ENCODE results near the gene CUL5. TPM values are rescaled to one million over a fixed set of nuclear protein-coding genes. Genes with fewer than 3 reads are reported as not detected.

Gene CUL5
- total RNA-seq, 1 experiment from 2014 or later: 34.3 TPM

GRCh38 chr11:108062336-108062735, 53.6 kb downstream of the CUL5 start:
- CTCF ChIA-PET: no interaction called here

GRCh38 chr11:108063410-108063809, 54.7 kb downstream of the CUL5 start:
- no peak for TF ChIP-seq EZH2 (IDR thresholded peaks at IDR 0.05; ENCODE audit: low read depth)
- no peak for TF ChIP-seq CTCF (conservative IDR thresholded peaks at IDR 0.05)
- no TSS peak for BruUV-seq (replicated peaks)
- CTCF ChIA-PET: no interaction called here
- Histone ChIP-seq H3K79me2 (ENCODE audit: low read depth) (no peaks in the 10 kb centered on the region), H3K36me3 (ENCODE audit: low read depth) (peaks cover 13% of the 10 kb centered on the region; the same call in 1 of the 2 replicates), H3K9me2 (ENCODE audit: insufficient read depth) (no peaks in the 10 kb centered on the region), H3K4me3 (no peak overlapping the region), H3K27ac (no peak overlapping the region), H2AFZ (no peak overlapping the region), H3K4me1 (replicated peaks; ENCODE audit: insufficient read depth) (no peaks in the 10 kb centered on the region), H4K20me1 (ENCODE audit: insufficient read depth) (peaks cover 8% of the 10 kb centered on the region; the same call in 1 of the 2 replicates), H3K4me2 (no peak overlapping the region), H3K27me3 (ENCODE audit: insufficient read depth, low read depth) (no peaks in the 10 kb centered on the region), H3F3A (ENCODE audit: insufficient read depth, low read depth) (no peaks in the 10 kb centered on the region), H3K9me3 (ENCODE audit: insufficient read depth, low read depth) (no peaks in the 10 kb centered on the region)
- POLR2A ChIA-PET (ENCODE audit: unreplicated experiment): no interaction called here
- intact Hi-C loops (cut with micrococcal nuclease; ENCODE audit: unreplicated experiment): no loop called here
- DNase-seq: no peak

More at GRCh38 chr11:108062336-108062735, 53.6 kb downstream of the CUL5 start:
- no peak for DNase-seq
- Histone ChIP-seq H3K9me3 (ENCODE audit: insufficient read depth, low read depth) (no peaks in the 10 kb centered on the region), H3K4me3 (no peak overlapping the region), H3K36me3 (ENCODE audit: low read depth) (peaks cover 13% of the 10 kb centered on the region; the same call in 1 of the 2 replicates), H3F3A (ENCODE audit: insufficient read depth, low read depth) (no peaks in the 10 kb centered on the region), H3K27me3 (ENCODE audit: insufficient read depth, low read depth) (no peaks in the 10 kb centered on the region), H3K27ac (no peak overlapping the region), H3K79me2 (ENCODE audit: low read depth) (no peaks in the 10 kb centered on the region), H2AFZ (no peak overlapping the region), H3K4me2 (no peak overlapping the region), H3K4me1 (replicated peaks; ENCODE audit: insufficient read depth) (no peaks in the 10 kb centered on the region), H3K9me2 (ENCODE audit: insufficient read depth) (no peaks in the 10 kb centered on the region), H4K20me1 (ENCODE audit: insufficient read depth) (peaks cover 10% of the 10 kb centered on the region; the same call in 1 of the 2 replicates)
- POLR2A ChIA-PET (ENCODE audit: unreplicated experiment): no interaction called here
- TF ChIP-seq EZH2 (IDR thresholded peaks at IDR 0.05; ENCODE audit: low read depth): no peak
- TF ChIP-seq CTCF (conservative IDR thresholded peaks at IDR 0.05): no peak
- intact Hi-C loops (cut with micrococcal nuclease; ENCODE audit: unreplicated experiment): no loop called here
- BruUV-seq (replicated peaks): no TSS peak

GRCh38 chr11:108069947-108070346, 61.2 kb downstream of the CUL5 start:
- TF ChIP-seq CTCF (conservative IDR thresholded peaks at IDR 0.05) (no peak), EZH2 (IDR thresholded peaks at IDR 0.05; ENCODE audit: low read depth) (no peak)
- Histone ChIP-seq H4K20me1 (ENCODE audit: insufficient read depth) (peaks cover 2% of the 10 kb centered on the region; the same call in 1 of the 2 replicates), H3K9me2 (ENCODE audit: insufficient read depth) (no peaks in the 10 kb centered on the region), H3K4me3 (no peak overlapping the region), H3K79me2 (ENCODE audit: low read depth) (no peaks in the 10 kb centered on the region), H3K36me3 (ENCODE audit: low read depth) (no peaks in the 10 kb centered on the region; the same call in 1 of the 2 replicates), H3F3A (ENCODE audit: insufficient read depth, low read depth) (no peaks in the 10 kb centered on the region), H3K9me3 (ENCODE audit: insufficient read depth, low read depth) (no peaks in the 10 kb centered on the region), H2AFZ (no peak overlapping the region), H3K4me1 (replicated peaks; ENCODE audit: insufficient read depth) (no peaks in the 10 kb centered on the region), H3K27me3 (ENCODE audit: insufficient read depth, low read depth) (no peaks in the 10 kb centered on the region), H3K4me2 (no peak overlapping the region), H3K27ac (no peak overlapping the region)
- no peak for DNase-seq
- ChIA-PET POLR2A (ENCODE audit: unreplicated experiment) (no interaction called here), CTCF (no interaction called here)
- intact Hi-C loops (cut with micrococcal nuclease; ENCODE audit: unreplicated experiment): no loop called here
- BruUV-seq (replicated peaks): no TSS peak
